CD4-positive, CD25-positive, alpha-beta regulatory T cell (primary cell): ENCODE results near the gene SYNPO2L. TPM values are rescaled to one million over a fixed set of nuclear protein-coding genes. Genes with fewer than 3 reads are reported as not detected.
"Not testable (repeated sequence)": the region's sequence is repeated elsewhere in the genome, so short reads cannot be mapped to it uniquely, and the experiment has no call there.

Source experiments
- ATAC-seq, 2 donors: fragments of 150-1000 bp; cut with Tn5 transposase; one replicate each; pipeline ENCODE4 v1.10.0; 2021; ENCODE audit warnings: low read depth in 2 of 2, moderate number of reproducible peaks in 2 of 2, moderate library complexity in 1 of 2
- DNase-seq, 3 donors: peaks; one replicate each; pipeline versions ENCODE4 v3.0.0 to v3.0.0-alpha.2; 2012 to 2022; ENCODE audit warnings: mixed read lengths in 1 of 3
- H3K27ac ChIP-seq: one replicate; pipeline ENCODE4 v1.7.0; 2013; ENCODE audit warnings: mild to moderate bottlenecking, low read length; ENCODE audit not compliant: insufficient read depth, poor library complexity, severe bottlenecking
- H3K27me3 ChIP-seq: one replicate; pipeline ENCODE4 v1.7.0; 2013; ENCODE audit warnings: low read length; ENCODE audit not compliant: control insufficient read depth, insufficient read depth
- H3K36me3 ChIP-seq: one replicate; pipeline ENCODE4 v1.7.0; 2013; ENCODE audit warnings: mild to moderate bottlenecking, low read length, moderate library complexity; ENCODE audit not compliant: control insufficient read depth, insufficient read depth
- H3K4me1 ChIP-seq: 2 replicates; pipeline ENCODE4 v1.7.0; 2013; ENCODE audit warnings: mild to moderate bottlenecking, low read length; ENCODE audit not compliant: insufficient read depth, control insufficient read depth, poor library complexity, severe bottlenecking
- H3K4me3 ChIP-seq: one replicate; pipeline ENCODE4 v1.7.0; 2013; ENCODE audit warnings: low read depth, mild to moderate bottlenecking, low read length, moderate library complexity
- H3K9me3 ChIP-seq, 2 experiments: 1 replicate in 1 of 2; 2 replicates in 1 of 2; pipeline ENCODE4 v1.7.0; 2013; ENCODE audit warnings: low read length in 2 of 2, mild to moderate bottlenecking in 1 of 2, moderate library complexity in 1 of 2; ENCODE audit not compliant: control insufficient read depth in 2 of 2
- H3K27ac Mint-ChIP-seq, 3 donors: one replicate each; pipeline ENCODE4 v1.8.0; 2020 to 2022; ENCODE audit warnings: mild to moderate bottlenecking in 3 of 3, mixed read lengths in 3 of 3, moderate library complexity in 2 of 3
- H3K27me3 Mint-ChIP-seq: one replicate; pipeline ENCODE4 v1.8.0; 2022; ENCODE audit warnings: mild to moderate bottlenecking, mixed read lengths
- H3K36me3 Mint-ChIP-seq: one replicate; pipeline ENCODE4 v1.8.0; 2020; ENCODE audit warnings: mixed read lengths
- H3K4me1 Mint-ChIP-seq, 4 donors: one replicate each; pipeline ENCODE4 v1.8.0; 2020 to 2022; ENCODE audit warnings: mixed read lengths in 4 of 4, mild to moderate bottlenecking in 1 of 4
- H3K4me3 Mint-ChIP-seq, 4 donors: one replicate each; pipeline ENCODE4 v1.8.0; 2020 to 2022; ENCODE audit warnings: mild to moderate bottlenecking in 4 of 4, mixed read lengths in 4 of 4, moderate library complexity in 3 of 4
- H3K9me3 Mint-ChIP-seq, 7 donors: one replicate each; pipeline ENCODE4 v1.8.0; 2020 to 2022; ENCODE audit warnings: mixed read lengths in 7 of 7, mild to moderate bottlenecking in 3 of 7, moderate library complexity in 2 of 7
- polyA plus RNA-seq, 4 donors: library from polyadenylated mRNA; unstranded; fragments of 300-500 nt; fragmentation: Illumina TruSeq; gene quantifications; one replicate each; pipeline ENCODE4 v1.2.3, GENCODE V29; 2021
- total RNA-seq: library from RNA; stranded (reverse); gene quantifications from one replicate; pipeline ENCODE4 v1.2.3, GENCODE V29; 2022

The SYNPO2L gene
- total and polyA plus RNA-seq, 5 donors from 2014 or later: not detected

DNA sequence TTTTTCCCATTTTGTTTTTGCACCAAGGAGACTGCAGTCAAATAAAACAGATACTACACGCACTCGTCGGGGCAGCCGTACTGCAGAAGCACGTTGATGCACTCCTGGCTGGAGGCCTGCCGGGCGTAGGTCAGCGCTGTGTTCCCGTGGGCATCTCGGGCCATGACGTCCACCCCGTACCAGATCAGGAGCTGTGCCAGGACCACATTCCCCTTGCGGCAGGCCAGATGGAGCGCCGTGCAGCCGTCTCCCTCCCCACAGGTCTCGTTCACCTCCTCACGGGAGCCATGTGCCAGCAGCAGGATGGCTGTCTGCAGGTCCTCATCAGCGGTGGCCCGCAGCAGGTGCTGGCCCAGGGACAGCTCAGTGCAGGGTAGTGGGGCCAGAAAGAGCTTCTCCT lies 18.7 kb upstream of the SYNPO2L start:
- not testable (repeated sequence) for H3K4me1 Mint-ChIP-seq, H3K4me3 ChIP-seq, H3K36me3 Mint-ChIP-seq, H3K27ac ChIP-seq, H3K9me3 ChIP-seq, H3K4me1 ChIP-seq, H3K27ac Mint-ChIP-seq, DNase-seq, H3K27me3 ChIP-seq, H3K36me3 ChIP-seq, ATAC-seq, H3K4me3 Mint-ChIP-seq, H3K9me3 Mint-ChIP-seq, H3K27me3 Mint-ChIP-seq

DNA sequence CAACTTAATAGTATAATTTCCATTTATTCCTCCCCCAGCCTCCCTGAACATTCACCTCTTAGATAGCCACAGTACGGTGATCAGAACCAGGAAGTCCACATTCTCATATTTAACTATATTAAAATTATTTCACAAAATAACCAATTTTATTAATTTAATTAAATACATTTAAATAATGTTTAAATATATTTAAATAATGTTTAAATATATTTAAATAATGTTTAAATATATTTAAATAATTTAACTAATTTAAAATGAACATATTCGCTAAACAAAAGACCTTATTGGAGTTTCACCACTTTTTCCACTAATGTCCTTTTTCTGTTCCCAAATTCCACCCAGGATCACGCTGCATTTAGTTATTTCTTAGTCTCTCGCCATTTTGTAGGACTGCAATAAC lies 12.5 kb upstream of the SYNPO2L start:
- not testable (repeated sequence) for H3K27me3 Mint-ChIP-seq, H3K9me3 ChIP-seq, H3K4me3 Mint-ChIP-seq, H3K36me3 ChIP-seq, ATAC-seq, H3K36me3 Mint-ChIP-seq, H3K9me3 Mint-ChIP-seq, H3K27ac ChIP-seq, H3K4me1 ChIP-seq, DNase-seq, H3K4me3 ChIP-seq, H3K27me3 ChIP-seq, H3K4me1 Mint-ChIP-seq, H3K27ac Mint-ChIP-seq

GRCh38 chr10:73666153-73666809 lies 10.5 kb upstream of the SYNPO2L start:
- H3K36me3 Mint-ChIP-seq, H3K4me3 Mint-ChIP-seq, H3K27me3 Mint-ChIP-seq, H3K4me1 Mint-ChIP-seq, H3K4me1 ChIP-seq, DNase-seq, H3K9me3 ChIP-seq, H3K36me3 ChIP-seq, H3K27ac ChIP-seq, H3K27ac Mint-ChIP-seq, H3K9me3 Mint-ChIP-seq, ATAC-seq, H3K4me3 ChIP-seq, H3K27me3 ChIP-seq: not testable (repeated sequence)

GRCh38 chr10:73665581-73665980 lies 9.8 kb upstream of the SYNPO2L start:
- not testable (repeated sequence) for H3K4me1 ChIP-seq, H3K4me3 Mint-ChIP-seq, H3K27me3 ChIP-seq, H3K36me3 ChIP-seq, H3K9me3 ChIP-seq, H3K9me3 Mint-ChIP-seq, H3K36me3 Mint-ChIP-seq, ATAC-seq, H3K27me3 Mint-ChIP-seq, H3K27ac Mint-ChIP-seq, H3K4me1 Mint-ChIP-seq, H3K27ac ChIP-seq, H3K4me3 ChIP-seq, DNase-seq

- ATAC-seq, H3K4me3 Mint-ChIP-seq, H3K27ac Mint-ChIP-seq: not testable (repeated sequence)
Measured at GRCh38 chr10:73664156-73665040, 8.6 kb upstream of the SYNPO2L start.

GRCh38 chr10:73663621-73664020 lies 7.8 kb upstream of the SYNPO2L start:
- not testable (repeated sequence) for H3K27ac ChIP-seq, H3K4me3 Mint-ChIP-seq, ATAC-seq, H3K4me1 ChIP-seq, DNase-seq, H3K36me3 ChIP-seq, H3K9me3 ChIP-seq, H3K4me1 Mint-ChIP-seq, H3K4me3 ChIP-seq, H3K27me3 ChIP-seq, H3K27ac Mint-ChIP-seq, H3K27me3 Mint-ChIP-seq, H3K9me3 Mint-ChIP-seq, H3K36me3 Mint-ChIP-seq

More at GRCh38 chr10:73664156-73665040, 8.6 kb upstream of the SYNPO2L start:
- H3K4me1 Mint-ChIP-seq, H3K27ac ChIP-seq, H3K36me3 ChIP-seq, H3K9me3 ChIP-seq, H3K4me1 ChIP-seq, H3K27me3 ChIP-seq, DNase-seq, H3K36me3 Mint-ChIP-seq, H3K4me3 ChIP-seq, H3K27me3 Mint-ChIP-seq, H3K9me3 Mint-ChIP-seq: not testable (repeated sequence)

GRCh38 chr10:73662705-73663104 lies 6.9 kb upstream of the SYNPO2L start:
- not testable (repeated sequence) for H3K27me3 Mint-ChIP-seq, H3K9me3 ChIP-seq, DNase-seq, H3K27ac Mint-ChIP-seq, H3K36me3 Mint-ChIP-seq, H3K4me1 Mint-ChIP-seq, H3K4me3 Mint-ChIP-seq, H3K36me3 ChIP-seq, H3K27me3 ChIP-seq, ATAC-seq, H3K4me3 ChIP-seq, H3K9me3 Mint-ChIP-seq, H3K27ac ChIP-seq, H3K4me1 ChIP-seq
